ENCODE measurements around the gene FOXQ1.

GRCh38 chr6:1279065-1279464 lies 32.8 kb upstream of the FOXQ1 start:
- TF ChIP-seq CTCF (IDR thresholded peaks at IDR 0.05) (no peak), ZFX (IDR thresholded peaks at IDR 0.05; ENCODE audit: borderline replicate concordance) (no peak)

All from 22Rv1 (cell line).